ENCODE measurements around the gene ZNF225. TPM values are rescaled to one million over a fixed set of nuclear protein-coding genes. Genes with fewer than 3 reads are reported as not detected.

Gene ZNF225
- polyA plus RNA-seq, 1 donor from 2014 or later = 1.9 TPM

Other genes with a start within 250 kb of the ZNF225 start
- 3.1 TPM for gene ZNF404, start 229.4 kb upstream of the ZNF225 start, polyA plus RNA-seq
- 10.7 TPM for gene ZNF45, start 178.1 kb upstream of the ZNF225 start, polyA plus RNA-seq
- 0.98 TPM for gene ZNF221, start 162.2 kb upstream of the ZNF225 start, polyA plus RNA-seq
- gene ZNF155, start 129.2 kb upstream of the ZNF225 start, polyA plus RNA-seq = 2.3 TPM
- gene ZNF230, start 110.4 kb upstream of the ZNF225 start, polyA plus RNA-seq = 4.7 TPM
- gene ZNF222, start 88.0 kb upstream of the ZNF225 start, polyA plus RNA-seq = 6.2 TPM
- 1.5 TPM for gene ZNF223, start 61.4 kb upstream of the ZNF225 start, polyA plus RNA-seq
- 0.69 TPM for gene ZNF284, start 41.2 kb upstream of the ZNF225 start, polyA plus RNA-seq
- 12.4 TPM for gene ZNF224, start 19.0 kb upstream of the ZNF225 start, polyA plus RNA-seq
- 8.6 TPM for gene ZNF234, start 28.2 kb downstream of the ZNF225 start, polyA plus RNA-seq
- gene ZNF226, start 51.7 kb downstream of the ZNF225 start, polyA plus RNA-seq = 24.2 TPM
- gene ZNF227, start 99.1 kb downstream of the ZNF225 start, polyA plus RNA-seq = 16.4 TPM
- gene ZNF233, start 146.5 kb downstream of the ZNF225 start, polyA plus RNA-seq = 1.2 TPM
- 3.1 TPM for gene ZNF235, start 191.6 kb downstream of the ZNF225 start, polyA plus RNA-seq
- gene ZNF112, start 243.3 kb downstream of the ZNF225 start, polyA plus RNA-seq = not detected

Data from IgD-negative memory B cell (primary cell).